GM23338 (cell line): ENCODE results near the gene NGEF. TPM values are rescaled to one million over a fixed set of nuclear protein-coding genes. Genes with fewer than 3 reads are reported as not detected.
A peak's percentile ranks its signal among the peaks of the same experiment; 100 is the strongest.

Source experiments
- ATAC-seq: fragments of 200-7000 bp; cut with Tn5 transposase; 3 replicates; pipeline ENCODE4 v1.9.1; 2020
- DNase-seq: peaks from one replicate; pipeline ENCODE4 v3.0.0-alpha.2; 2015; ENCODE audit warnings: low spot score
- H2AFZ ChIP-seq: fragments of 200-600 bp; sonication (generic); 2 replicates; pipeline ENCODE4 v1.8.0; 2016; ENCODE audit warnings: antibody characterized with exemption, mild to moderate bottlenecking, moderate library complexity
- H3F3A ChIP-seq: fragments of 200-600 bp; sonication (generic); replicated peaks from 2 replicates; pipeline ENCODE4 v1.8.0; 2017; ENCODE audit warnings: antibody characterized with exemption, mixed run types, low read depth
- H3K27ac ChIP-seq: fragments of 200-600 bp; sonication (generic); 2 replicates; pipeline ENCODE4 v1.6.1; 2016; ENCODE audit warnings: low read depth
- H3K27me3 ChIP-seq: fragments of 200-600 bp; sonication (generic); 2 replicates; pipeline ENCODE4 v1.8.0; 2016; ENCODE audit warnings: mild to moderate bottlenecking, mixed run types, moderate library complexity; ENCODE audit not compliant: insufficient read depth
- H3K36me3 ChIP-seq: fragments of 200-600 bp; sonication (generic); 2 replicates; pipeline ENCODE4 v1.8.0; 2016; ENCODE audit warnings: mild to moderate bottlenecking; ENCODE audit not compliant: insufficient read depth
- H3K4me1 ChIP-seq: fragments of 200-600 bp; sonication (generic); 2 replicates; pipeline ENCODE4 v1.8.0; 2016; ENCODE audit warnings: mild to moderate bottlenecking, moderate library complexity; ENCODE audit not compliant: insufficient read depth
- H3K4me2 ChIP-seq: fragments of 200-600 bp; sonication (generic); 2 replicates; pipeline ENCODE4 v1.7.1; 2017; ENCODE audit warnings: mixed run types
- H3K4me3 ChIP-seq: fragments of 200-600 bp; sonication (generic); 2 replicates; pipeline ENCODE4 v1.6.1; 2016; ENCODE audit warnings: mixed run types
- H3K79me2 ChIP-seq: fragments of 200-600 bp; sonication (generic); replicated peaks from 2 replicates; pipeline ENCODE4 v1.8.0; 2017; ENCODE audit warnings: mild to moderate bottlenecking; ENCODE audit not compliant: insufficient read depth
- H3K9me2 ChIP-seq: fragments of 200-600 bp; sonication (generic); 2 replicates; pipeline ENCODE4 v1.8.0; 2017; ENCODE audit not compliant: insufficient read depth
- H4K20me1 ChIP-seq: fragments of 200-600 bp; sonication (generic); replicated peaks from 2 replicates; pipeline ENCODE4 v1.8.0; 2017; ENCODE audit warnings: mild to moderate bottlenecking; ENCODE audit not compliant: insufficient read depth
- H3K27ac Mint-ChIP-seq: 2 replicates; pipeline ENCODE4 v1.8.0; 2020; ENCODE audit warnings: inconsistent platforms, mild to moderate bottlenecking, moderate library complexity, mixed read lengths
- H3K27me3 Mint-ChIP-seq: 3 replicates; pipeline ENCODE4 v1.8.0; 2022; ENCODE audit warnings: low read depth, mild to moderate bottlenecking, moderate library complexity, mixed read lengths, inconsistent platforms; ENCODE audit not compliant: insufficient read depth, poor library complexity
- H3K36me3 Mint-ChIP-seq: 3 replicates; pipeline ENCODE4 v1.8.0; 2021; ENCODE audit warnings: low read depth, mild to moderate bottlenecking, inconsistent platforms, moderate library complexity, mixed read lengths
- H3K4me1 Mint-ChIP-seq: 3 replicates; pipeline ENCODE4 v1.8.0; 2020; ENCODE audit warnings: mild to moderate bottlenecking, inconsistent platforms, mixed read lengths
- H3K4me3 Mint-ChIP-seq: 3 replicates; pipeline ENCODE4 v1.8.0; 2021; ENCODE audit warnings: moderate library complexity, mild to moderate bottlenecking, inconsistent platforms, mixed read lengths
- H3K9me3 Mint-ChIP-seq: 3 replicates; pipeline ENCODE4 v1.8.0; 2020; ENCODE audit warnings: moderate library complexity, mild to moderate bottlenecking, inconsistent platforms, mixed read lengths
- CTCF ChIP-seq, 2 experiments: fragments of 200-600 bp in 1 of 2; sonication (generic) in 1 of 2; conservative IDR thresholded peaks; 2 replicates each; pipeline versions ENCODE4 v1.5.1 to v1.6.1; 2016 to 2017; ENCODE audit warnings: antibody characterized with exemption in 2 of 2, low read depth in 2 of 2, mild to moderate bottlenecking in 2 of 2, moderate library complexity in 1 of 2
- EZH2 ChIP-seq: fragments of 200-600 bp; sonication (generic); IDR thresholded peaks from one replicate; pipeline ENCODE4 v1.8.0; 2017; ENCODE audit warnings: antibody characterized with exemption, mild to moderate bottlenecking, low read depth; ENCODE audit not compliant: unreplicated experiment
- EZH2phosphoT487 ChIP-seq: fragments of 200-600 bp; sonication (generic); IDR thresholded peaks from one replicate; pipeline ENCODE4 v1.8.1; 2018; ENCODE audit warnings: antibody characterized with exemption; ENCODE audit not compliant: unreplicated experiment
- NANOG ChIP-seq: IDR thresholded peaks from 2 replicates; pipeline ENCODE4 v1.6.1; 2016; ENCODE audit warnings: antibody characterized with exemption, borderline replicate concordance
- STAT1 ChIP-seq: IDR thresholded peaks from one replicate; pipeline ENCODE4 v1.6.1; 2016; ENCODE audit warnings: antibody characterized with exemption; ENCODE audit not compliant: unreplicated experiment
- ZNF462 ChIP-seq: fragments of 250-450 bp; sonication (Bioruptor Pico); IDR thresholded peaks from 2 replicates; pipeline ENCODE4 v1.5.0; 2020; ENCODE audit warnings: mild to moderate bottlenecking, moderate library complexity
- polyA plus RNA-seq: library from polyadenylated mRNA; unstranded; fragments of >200 nt; fragmentation: Nextera tagmentation; extraction: Ambion mirVana; gene quantifications from 2 replicates; pipeline ENCODE4 v1.2.1, GENCODE V29; 2016
- total RNA-seq: library from RNA; depleted of rRNA; stranded (reverse); fragments of >200 nt; shearing (Covaris generic); gene quantifications from 2 replicates; pipeline ENCODE4 v1.2.3, GENCODE V29; 2014

Gene NGEF
- total and polyA plus RNA-seq, 2 experiments from 2014 or later = 1.8 to 5.4 TPM

GRCh38 chr2:232927032-232927792 is 85.8 kb downstream of the NGEF start:
- H4K20me1 ChIP-seq = no peaks in the 10 kb centered on the region; the same call in none of the 2 replicates
- H3K4me3 ChIP-seq = peak overlapping the region; percentile 55
- Mint-ChIP-seq H3K9me3 (peaks cover 3% of the 10 kb centered on the region; the same call in 1 of the 3 replicates), H3K4me3 (peak overlapping the region; percentile 71), H3K4me1 (peaks cover 27% of the 10 kb centered on the region), H3K36me3 (no peaks in the 10 kb centered on the region), H3K27me3 (peaks cover 43% of the 10 kb centered on the region), H3K27ac (no peak overlapping the region)
- H3K27ac ChIP-seq = no peak overlapping the region
- H2AFZ ChIP-seq = peak overlapping the region; percentile 93
- H3K79me2 ChIP-seq = no peaks in the 10 kb centered on the region
- H3K4me1 ChIP-seq = peaks cover 27% of the 10 kb centered on the region
- H3F3A ChIP-seq = no peaks in the 10 kb centered on the region
- H3K27me3 ChIP-seq = peaks cover 70% of the 10 kb centered on the region
- TF ChIP-seq EZH2 = peak; percentile 52
- TF ChIP-seq EZH2phosphoT487 = peak; percentile 45
- no peak for TF ChIP-seq CTCF (conservative IDR thresholded peaks at IDR 0.05; ENCODE audit: low read depth in 2 of 2)
- H3K9me2 ChIP-seq = 0 out of 2 replicates have a peak, but pooled peaks cover 4% of the 10 kb centered on the region
- DNase-seq (peak; percentile 35), ATAC-seq (peak; percentile 4)
- no peaks in the 10 kb centered on the region for H3K36me3 ChIP-seq
- peak overlapping the region; percentile 81 for H3K4me2 ChIP-seq

GRCh38 chr2:232926431-232926939 is 86.6 kb downstream of the NGEF start:
- H3K36me3 Mint-ChIP-seq = no peaks in the 10 kb centered on the region
- Histone ChIP-seq H3K4me1 (peaks cover 27% of the 10 kb centered on the region), H3K36me3 (no peaks in the 10 kb centered on the region), H3K4me3 (peak overlapping the region; percentile 55), H3K27me3 (peaks cover 68% of the 10 kb centered on the region), H3K9me2 (0 out of 2 replicates have a peak, but pooled peaks cover 4% of the 10 kb centered on the region), H4K20me1 (no peaks in the 10 kb centered on the region; the same call in none of the 2 replicates), H3F3A (no peaks in the 10 kb centered on the region), H3K4me2 (peak overlapping the region; percentile 81), H2AFZ (peak overlapping the region; percentile 93), H3K27ac (no peak overlapping the region), H3K79me2 (no peaks in the 10 kb centered on the region)
- ATAC-seq (peak; percentile 10), DNase-seq (peak; percentile 31)
- H3K27me3 Mint-ChIP-seq = peaks cover 43% of the 10 kb centered on the region
- peaks cover 3% of the 10 kb centered on the region; the same call in 1 of the 3 replicates for H3K9me3 Mint-ChIP-seq
- no peak overlapping the region for H3K27ac Mint-ChIP-seq
- H3K4me3 Mint-ChIP-seq = peak overlapping the region; percentile 71
- TF ChIP-seq EZH2 (peak; percentile 77), ZNF462 (CRISPR knock-in tag) (no peak), NANOG (no peak), STAT1 (no peak)
- H3K4me1 Mint-ChIP-seq = peaks cover 27% of the 10 kb centered on the region
